D721Med (cell line): Measurements from ENCODE around the gene TCL1B.

ENCODE experiments used
- DNase-seq: peaks from one replicate; pipeline ENCODE4 v3.0.0; 2011; ENCODE audit warnings: low spot score; ENCODE audit not compliant: insufficient read length
- FAIRE-seq: peaks from 2 replicates; lab custom pipeline; 2011; peaks lifted over from hg19 to GRCh38; lab: Jason Lieb, UNC
- CTCF ChIP-seq: IDR thresholded peaks from 2 replicates; pipeline ENCODE4 v1.5.1; 2012; ENCODE audit warnings: mild to moderate bottlenecking, control low read depth; ENCODE audit not compliant: insufficient read depth; ENCODE audit errors: missing control alignments

Gene TCL1B

GRCh38 chr14:95679998-95680735 is 6.1 kb upstream of the TCL1B start:
- TF ChIP-seq CTCF: no peak
- DNase-seq (no peak), FAIRE-seq (no peak)

GRCh38 chr14:95681153-95681552 is 5.1 kb upstream of the TCL1B start:
- TF ChIP-seq CTCF: no peak
- DNase-seq (no peak), FAIRE-seq (no peak)

GRCh38 chr14:95683793-95684192 is 2.4 kb upstream of the TCL1B start:
- FAIRE-seq (no peak), DNase-seq (no peak)

GRCh38 chr14:95686935-95687334 is 709 bp downstream of the TCL1B start:
- FAIRE-seq: no peak
- no peak for TF ChIP-seq CTCF

More at GRCh38 chr14:95683793-95684192, 2.4 kb upstream of the TCL1B start:
- TF ChIP-seq CTCF: peak; percentile 29

GRCh38 chr14:95689441-95689840 is 3.2 kb downstream of the TCL1B start:
- TF ChIP-seq CTCF: no peak
- no peak for FAIRE-seq
- no peak for DNase-seq

More at GRCh38 chr14:95686935-95687334, 709 bp downstream of the TCL1B start:
- DNase-seq: no peak

- no peak for TF ChIP-seq CTCF
- DNase-seq (no peak), FAIRE-seq (no peak)
Measured at GRCh38 chr14:95690815-95691214, 4.6 kb downstream of the TCL1B start.

- FAIRE-seq: no peak
- DNase-seq: no peak
- no peak for TF ChIP-seq CTCF
Measured at GRCh38 chr14:95691591-95691990, 5.4 kb downstream of the TCL1B start.
